HCT116 (cell line): Measurements from ENCODE around the gene TOX2. TPM values are rescaled to one million over a fixed set of nuclear protein-coding genes. Genes with fewer than 3 reads are reported as not detected.

ENCODE experiments used
- ATAC-seq: fragments of 200-7000 bp; cut with Tn5 transposase; 2 replicates; pipeline ENCODE4 v1.9.1; 2020; ENCODE audit warnings: mild to moderate bottlenecking, moderate library complexity
- BruUV-seq: library from RNA; stranded (reverse); fragments of 400-500 nt; replicated peaks from 2 replicates; lab custom pipeline; 2021; lab: Mats Ljungman, UMichigan
- CTCF ChIA-PET: fragments of 300-600 bp; sonication (Branson Sonifier 250); formaldehyde crosslinking; loops from one replicate; lab custom pipeline; 2021; ENCODE audit warnings: antibody characterized with exemption; lab: Charles Lee
- POLR2A ChIA-PET: fragments of 300-600, 350-600 bp; sonication (Branson Sonifier 250); formaldehyde crosslinking; loops from one replicate; lab custom pipeline; 2021; ENCODE audit warnings: antibody characterized with exemption; lab: Charles Lee
- RAD21 ChIA-PET, 2 experiments: fragments of 300-600 bp; sonication (Branson Sonifier 250); formaldehyde crosslinking; loops; one replicate each; lab custom pipeline; 2023; ENCODE audit warnings: low total read pairs in 2 of 2; ENCODE audit not compliant: uncharacterized antibody in 2 of 2, unreplicated experiment in 2 of 2, low non-redundant PET in 1 of 2; lab: Charles Lee
- DNase-seq: peaks from one replicate; pipeline ENCODE4 v3.0.0-alpha.2; 2010; ENCODE audit warnings: low read depth, low spot score
- H2AFZ ChIP-seq: fragments of 200-600 bp; shearing (Covaris generic), sonication (generic); 2 replicates; pipeline ENCODE4 v1.6.1; 2017; ENCODE audit warnings: low read depth, mixed run types, mixed read lengths, antibody characterized with exemption, low read length; ENCODE audit not compliant: poor library complexity, severe bottlenecking
- H3K27ac ChIP-seq: 2 replicates; pipeline ENCODE4 v1.5.1; 2012; ENCODE audit warnings: low read depth, low read length
- H3K27me3 ChIP-seq: fragments of 200-600 bp; sonication (generic); 2 replicates; pipeline ENCODE4 v1.6.1; 2016; ENCODE audit warnings: mixed run types, low read length, mixed read lengths; ENCODE audit not compliant: insufficient read depth
- H3K36me3 ChIP-seq, 2 experiments: fragments of 200-500 bp in 1 of 2; fragments of 200-600 bp in 1 of 2; sonication (Bioruptor generic) in 1 of 2; sonication (generic) in 1 of 2; 2 replicates each; pipeline versions ENCODE4 v1.5.1 to v1.6.1; 2014 to 2016; ENCODE audit warnings: low read length in 2 of 2, inconsistent platforms in 1 of 2, mixed read lengths in 1 of 2, mixed run types in 1 of 2; ENCODE audit not compliant: insufficient read depth in 2 of 2, control insufficient read depth in 1 of 2
- H3K4me1 ChIP-seq, 2 experiments: fragments of 200-600 bp in 1 of 2; sonication (generic) in 1 of 2; 2 replicates each; pipeline versions ENCODE4 v1.5.1 to v1.6.1; 2012 to 2017; ENCODE audit warnings: low read length in 2 of 2, inconsistent platforms in 1 of 2, mild to moderate bottlenecking in 1 of 2, mixed read lengths in 1 of 2, mixed run types in 1 of 2, moderate library complexity in 1 of 2; ENCODE audit not compliant: insufficient read depth in 2 of 2, control insufficient read depth in 1 of 2
- H3K4me2 ChIP-seq: fragments of 200-600 bp; sonication (generic); 2 replicates; pipeline ENCODE4 v1.6.1; 2017; ENCODE audit warnings: mixed run types, low read length, mixed read lengths
- H3K4me3 ChIP-seq, 2 experiments: fragments of 200-600 bp in 1 of 2; sonication (generic) in 1 of 2; replicated peaks in 1 of 2; 2 replicates each; pipeline ENCODE4 v1.5.1; 2011 to 2016; ENCODE audit warnings: low read length in 2 of 2, control low read depth in 1 of 2, low read depth in 1 of 2, mild to moderate bottlenecking in 1 of 2, mixed read lengths in 1 of 2, mixed run types in 1 of 2
- H3K79me2 ChIP-seq: fragments of 200-600 bp; sonication (generic); 2 replicates; pipeline ENCODE4 v1.6.1; 2017; ENCODE audit warnings: mild to moderate bottlenecking, mixed run types, low read length, moderate library complexity, mixed read lengths; ENCODE audit not compliant: insufficient read depth
- H3K9ac ChIP-seq: fragments of 200-600 bp; sonication (generic); 2 replicates; pipeline ENCODE4 v1.6.1; 2016; ENCODE audit warnings: low read length, mixed read lengths
- H3K9me2 ChIP-seq: fragments of 200-600 bp; sonication (generic), shearing (Covaris generic); 2 replicates; pipeline ENCODE4 v1.6.1; 2017; ENCODE audit warnings: mixed run types, mild to moderate bottlenecking, moderate library complexity; ENCODE audit not compliant: insufficient read depth
- H3K9me3 ChIP-seq, 2 experiments: fragments of 200-500 bp in 1 of 2; fragments of 200-600 bp in 1 of 2; sonication (Bioruptor generic) in 1 of 2; sonication (generic) in 1 of 2; 2 replicates each; pipeline ENCODE4 v1.6.1; 2014 to 2017; ENCODE audit warnings: low read length in 2 of 2, mixed read lengths in 2 of 2, inconsistent platforms in 1 of 2, low read depth in 1 of 2, mild to moderate bottlenecking in 1 of 2, mixed run types in 1 of 2, moderate library complexity in 1 of 2; ENCODE audit not compliant: control insufficient read depth in 1 of 2, insufficient read depth in 1 of 2
- H4K20me1 ChIP-seq: fragments of 200-600 bp; sonication (generic), shearing (Covaris generic); 2 replicates; pipeline ENCODE4 v1.6.1; 2017; ENCODE audit warnings: mixed run types, mild to moderate bottlenecking, moderate library complexity; ENCODE audit not compliant: insufficient read depth
- CEBPB ChIP-seq: IDR thresholded peaks from 2 replicates; pipeline ENCODE4 v1.6.1; 2012; ENCODE audit warnings: low read depth
- EGR1 ChIP-seq: IDR thresholded peaks from 2 replicates; pipeline ENCODE4 v1.6.1; 2012; ENCODE audit warnings: low read depth
- FOSL1 ChIP-seq: IDR thresholded peaks from 2 replicates; pipeline ENCODE4 v1.6.1; 2012; ENCODE audit warnings: low read depth
- JUND ChIP-seq: IDR thresholded peaks from 2 replicates; pipeline ENCODE4 v1.6.1; 2012
- SIN3A ChIP-seq: IDR thresholded peaks from 2 replicates; pipeline ENCODE4 v1.6.1; 2012; ENCODE audit warnings: low read depth
- YY1 ChIP-seq: IDR thresholded peaks from 2 replicates; pipeline ENCODE4 v1.6.1; 2011; ENCODE audit warnings: low read length, low read depth, moderate library complexity, mild to moderate bottlenecking; ENCODE audit not compliant: insufficient replicate concordance; ENCODE audit errors: extremely low read depth
- ZNF274 ChIP-seq: fragments of 200-500 bp; sonication (Bioruptor generic); IDR thresholded peaks from 2 replicates; pipeline ENCODE4 v1.6.1; 2014; ENCODE audit warnings: mild to moderate bottlenecking, low read depth, low read length, inconsistent platforms
- intact Hi-C: fragments of 100-400 bp; cut with micrococcal nuclease; formaldehyde crosslinking; loops from 2 replicates; pipeline ENCODE4 v1.10.0; 2022
- total RNA-seq: library from RNA; stranded (reverse); gene quantifications from one replicate; pipeline ENCODE4 v1.2.1, GENCODE V29; 2021; ENCODE audit not compliant: unreplicated experiment
- TF ChIP-seq, protein P1 (sequence below): IDR thresholded peaks from 2 replicates; pipeline ENCODE4 v1.6.1; 2011; ENCODE audit warnings: mild to moderate bottlenecking, low read length, moderate library complexity; ENCODE audit not compliant: insufficient replicate concordance; ENCODE audit errors: extremely low read depth
- TF ChIP-seq, protein P2 (sequence below): IDR thresholded peaks from 2 replicates; pipeline ENCODE4 v1.6.1; 2012

Gene TOX2
- total RNA-seq, 1 experiment from 2014 or later, result 39.6 TPM

DNA sequence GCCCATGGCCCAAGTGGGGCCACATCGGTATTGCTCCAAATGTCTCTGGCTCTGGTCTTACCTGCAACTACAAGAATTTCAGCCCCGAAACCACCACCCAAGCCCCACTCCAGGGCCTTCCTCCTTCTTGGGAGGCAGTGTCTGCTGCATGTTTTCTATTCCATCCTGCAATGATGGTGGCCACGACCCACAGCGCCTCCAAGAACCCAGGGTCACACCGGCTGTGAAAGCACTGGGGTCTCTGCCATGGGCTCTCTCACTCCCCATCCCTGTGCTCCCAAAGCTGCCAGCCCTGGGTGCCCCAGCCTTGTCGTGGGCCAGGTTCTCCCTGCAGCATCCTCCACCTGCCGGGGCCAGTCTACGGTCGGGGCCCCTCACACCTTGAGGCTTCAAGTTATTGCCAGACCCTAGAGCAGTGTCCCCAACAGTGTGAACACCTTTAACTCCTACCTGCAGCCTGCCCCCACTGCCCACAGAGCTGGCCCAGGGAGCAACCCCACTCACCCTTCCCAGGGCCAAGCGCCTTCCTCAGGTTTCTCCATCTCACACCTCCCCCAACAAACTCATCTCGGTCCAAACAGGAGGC, 157.0 kb downstream of the TOX2 start:
- DNase-seq (no peak), ATAC-seq (no peak)

DNA sequence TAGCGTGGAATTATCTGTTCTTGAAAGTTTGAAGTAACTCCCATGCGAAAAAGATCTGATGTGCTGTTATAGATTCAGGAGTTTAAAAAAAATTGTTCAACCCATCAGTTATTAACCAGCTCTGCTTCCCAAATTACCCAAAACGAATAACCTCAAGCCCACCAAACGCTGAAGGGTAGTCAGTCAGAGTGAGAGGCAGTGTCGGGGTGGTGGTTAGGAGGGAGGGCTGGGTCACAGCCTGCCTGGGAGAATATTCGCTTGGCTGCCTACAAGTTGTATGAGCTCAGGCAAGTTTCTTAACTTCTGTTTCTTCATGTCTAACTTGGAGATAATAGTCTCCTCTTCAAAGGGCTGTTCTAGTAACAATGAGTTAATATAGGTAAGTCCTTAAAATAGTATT, 157.7 kb downstream of the TOX2 start:
- Histone ChIP-seq H2AFZ (no peak overlapping the region), H3K79me2 (no peaks in the 10 kb centered on the region), H3K27ac (no peak overlapping the region), H3K27me3 (no peaks in the 10 kb centered on the region), H3K4me3 (no peak overlapping the region), H4K20me1 (no peaks in the 10 kb centered on the region), H3K4me2 (no peak overlapping the region), H3K9ac (no peak overlapping the region), H3K4me1 (peaks cover 0 to 15% of the 10 kb centered on the region in 2 experiments; a peak in 2 of 4 replicates), H3K36me3 (no peaks in the 10 kb centered on the region), H3K9me3 (no peaks in the 10 kb centered on the region), H3K9me2 (no peaks in the 10 kb centered on the region)
- DNase-seq (no peak), ATAC-seq (no peak)
- ChIA-PET POLR2A (no interaction called here), CTCF (interaction anchor here (1.2 kb wide), 1 partner anchor 8 kb away, joined by 6 read pairs; no protein-coding TSS in a partner anchor), RAD21 (no interaction called here)
- TF ChIP-seq ZNF274 (no peak), YY1 (no peak), EGR1 (no peak), SIN3A (no peak), FOSL1 (no peak), JUND (no peak)
- TF ChIP-seq, protein P1, sequence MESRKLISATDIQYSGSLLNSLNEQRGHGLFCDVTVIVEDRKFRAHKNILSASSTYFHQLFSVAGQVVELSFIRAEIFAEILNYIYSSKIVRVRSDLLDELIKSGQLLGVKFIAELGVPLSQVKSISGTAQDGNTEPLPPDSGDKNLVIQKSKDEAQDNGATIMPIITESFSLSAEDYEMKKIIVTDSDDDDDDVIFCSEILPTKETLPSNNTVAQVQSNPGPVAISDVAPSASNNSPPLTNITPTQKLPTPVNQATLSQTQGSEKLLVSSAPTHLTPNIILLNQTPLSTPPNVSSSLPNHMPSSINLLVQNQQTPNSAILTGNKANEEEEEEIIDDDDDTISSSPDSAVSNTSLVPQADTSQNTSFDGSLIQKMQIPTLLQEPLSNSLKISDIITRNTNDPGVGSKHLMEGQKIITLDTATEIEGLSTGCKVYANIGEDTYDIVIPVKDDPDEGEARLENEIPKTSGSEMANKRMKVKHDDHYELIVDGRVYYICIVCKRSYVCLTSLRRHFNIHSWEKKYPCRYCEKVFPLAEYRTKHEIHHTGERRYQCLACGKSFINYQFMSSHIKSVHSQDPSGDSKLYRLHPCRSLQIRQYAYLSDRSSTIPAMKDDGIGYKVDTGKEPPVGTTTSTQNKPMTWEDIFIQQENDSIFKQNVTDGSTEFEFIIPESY, result no peak
- intact Hi-C loops, result no loop called here
- BruUV-seq, result no TSS peak

More for the DNA sequence above, 157.0 kb downstream of the TOX2 start:
- H3K4me3 ChIP-seq, result no peak overlapping the region
- H2AFZ ChIP-seq, result no peak overlapping the region
- TF ChIP-seq JUND (no peak), CEBPB (no peak), FOSL1 (no peak)
- TF ChIP-seq, protein P2, sequence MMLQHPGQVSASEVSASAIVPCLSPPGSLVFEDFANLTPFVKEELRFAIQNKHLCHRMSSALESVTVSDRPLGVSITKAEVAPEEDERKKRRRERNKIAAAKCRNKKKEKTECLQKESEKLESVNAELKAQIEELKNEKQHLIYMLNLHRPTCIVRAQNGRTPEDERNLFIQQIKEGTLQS, result no peak
- BruUV-seq, result no TSS peak
- ChIA-PET RAD21 (no interaction called here), POLR2A (no interaction called here), CTCF (interaction anchor here (1.2 kb wide), 1 partner anchor 9 kb away, joined by 6 read pairs; no protein-coding TSS in a partner anchor)
- H4K20me1 ChIP-seq, result no peaks in the 10 kb centered on the region
- no peaks in the 10 kb centered on the region for H3K9me2 ChIP-seq
- no peaks in the 10 kb centered on the region for H3K27me3 ChIP-seq
- H3K4me2 ChIP-seq, result no peak overlapping the region
- H3K79me2 ChIP-seq, result no peaks in the 10 kb centered on the region
- no peaks in the 10 kb centered on the region for H3K36me3 ChIP-seq
- H3K9me3 ChIP-seq, result no peaks in the 10 kb centered on the region
- H3K9ac ChIP-seq, result no peak overlapping the region
- intact Hi-C loops, result no loop called here
- H3K27ac ChIP-seq, result no peak overlapping the region
- H3K4me1 ChIP-seq, result peaks cover 0 to 15% of the 10 kb centered on the region in 2 experiments; a peak in 2 of 4 replicates
